ENCODE data around the gene FAM168A. TPM values are rescaled to one million over a fixed set of nuclear protein-coding genes. Genes with fewer than 3 reads are reported as not detected.
A peak's percentile ranks its signal among the peaks of the same experiment; 100 is the strongest.

The FAM168A gene
- total RNA-seq, 4 donors from 2014 or later = 31.1 to 50.8 (median 41.1) TPM

- WGBS = 73% methylated on average over 10 of the region's 10 CpGs
- H3K27me3 ChIP-seq = no peaks in the 10 kb centered on the region
- H3K36me3 ChIP-seq = no peaks in the 10 kb centered on the region
- TF ChIP-seq EP300 (IDR thresholded peaks at IDR 0.05) = no peak
- no peak for TF ChIP-seq POLR2A (IDR thresholded peaks at IDR 0.05; ENCODE audit: low read depth)
- TF ChIP-seq, protein P1, sequence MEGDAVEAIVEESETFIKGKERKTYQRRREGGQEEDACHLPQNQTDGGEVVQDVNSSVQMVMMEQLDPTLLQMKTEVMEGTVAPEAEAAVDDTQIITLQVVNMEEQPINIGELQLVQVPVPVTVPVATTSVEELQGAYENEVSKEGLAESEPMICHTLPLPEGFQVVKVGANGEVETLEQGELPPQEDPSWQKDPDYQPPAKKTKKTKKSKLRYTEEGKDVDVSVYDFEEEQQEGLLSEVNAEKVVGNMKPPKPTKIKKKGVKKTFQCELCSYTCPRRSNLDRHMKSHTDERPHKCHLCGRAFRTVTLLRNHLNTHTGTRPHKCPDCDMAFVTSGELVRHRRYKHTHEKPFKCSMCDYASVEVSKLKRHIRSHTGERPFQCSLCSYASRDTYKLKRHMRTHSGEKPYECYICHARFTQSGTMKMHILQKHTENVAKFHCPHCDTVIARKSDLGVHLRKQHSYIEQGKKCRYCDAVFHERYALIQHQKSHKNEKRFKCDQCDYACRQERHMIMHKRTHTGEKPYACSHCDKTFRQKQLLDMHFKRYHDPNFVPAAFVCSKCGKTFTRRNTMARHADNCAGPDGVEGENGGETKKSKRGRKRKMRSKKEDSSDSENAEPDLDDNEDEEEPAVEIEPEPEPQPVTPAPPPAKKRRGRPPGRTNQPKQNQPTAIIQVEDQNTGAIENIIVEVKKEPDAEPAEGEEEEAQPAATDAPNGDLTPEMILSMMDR (IDR thresholded peaks at IDR 0.05) = no peak
- TF ChIP-seq POLR2AphosphoS5 (IDR thresholded peaks at IDR 0.05) = no peak
- H3K4me1 ChIP-seq = peaks cover 36 to 50% (median 39%) of the 10 kb centered on the region in 4 donors
- DNase-seq (ENCODE audit: extremely low spot score) = no peak
- intact Hi-C loops (cut with DNase I) = no loop called here
- H3K9me3 ChIP-seq = no peaks in the 10 kb centered on the region
- H3K27ac ChIP-seq (replicated peaks in 1 of 4) = no peak overlapping the region
- H3K4me3 ChIP-seq = no peak overlapping the region
Observed at GRCh38 chr11:73379189-73379880, 218.6 kb downstream of the FAM168A start.

- H3K27ac ChIP-seq (replicated peaks in 1 of 4) = peak overlapping the region; percentile 82 to 90 (median 86)
- no peaks in the 10 kb centered on the region for H3K36me3 ChIP-seq
- intact Hi-C loops (cut with DNase I) = no loop called here
- no peaks in the 10 kb centered on the region for H3K27me3 ChIP-seq
- peak overlapping the region; percentile 65 to 81 (median 76) for H3K4me3 ChIP-seq
- no peak for DNase-seq (ENCODE audit: extremely low spot score)
- WGBS = 10% methylated on average over 29 of the region's 56 CpGs
- no peaks in the 10 kb centered on the region for H3K9me3 ChIP-seq
- peak; percentile 18 to 57 for TF ChIP-seq POLR2AphosphoS5 (IDR thresholded peaks at IDR 0.05)
- TF ChIP-seq POLR2A (IDR thresholded peaks at IDR 0.05; ENCODE audit: low read depth) = peak; percentile 27
- TF ChIP-seq EP300 (IDR thresholded peaks at IDR 0.05) = no peak
- peaks cover 27 to 38% (median 29%) of the 10 kb centered on the region in 4 donors for H3K4me1 ChIP-seq
Observed at GRCh38 chr11:73376803-73377629, 220.9 kb downstream of the FAM168A start.

DNA sequence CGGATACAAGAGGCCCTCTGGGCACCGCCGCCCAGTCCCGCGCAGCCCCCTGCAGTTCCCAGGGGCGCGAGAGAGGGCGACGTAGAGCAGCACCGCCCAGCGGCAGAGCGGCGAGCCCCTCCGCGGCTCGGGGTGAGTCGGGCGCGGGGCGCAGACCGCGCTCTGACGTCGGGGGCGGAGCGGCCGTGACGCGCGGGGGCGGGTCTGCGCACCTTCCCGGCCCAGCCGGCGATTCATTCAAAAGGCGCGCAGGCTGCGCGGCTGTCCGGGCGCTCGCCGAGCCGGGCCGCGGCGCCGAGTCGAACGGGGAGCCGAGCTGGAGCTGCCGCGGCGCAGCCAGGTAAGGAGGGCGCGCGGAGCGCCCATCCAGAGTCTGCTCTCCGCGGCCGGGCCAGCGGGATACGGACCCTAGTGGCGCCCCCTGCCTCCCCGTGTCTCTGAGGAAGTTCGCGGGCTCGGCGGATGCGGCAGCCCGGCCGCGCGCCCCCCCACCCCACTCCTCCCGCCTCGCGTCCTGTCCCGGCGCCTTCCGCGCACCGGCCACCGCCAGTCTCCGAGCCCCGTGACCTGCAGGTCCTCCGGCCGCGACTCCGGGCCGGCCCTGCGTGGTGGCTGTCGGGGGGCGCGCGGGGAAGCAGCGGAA is 221.6 kb downstream of the FAM168A start, which contains the start of gene RELT:
Gene RELT (plus strand): TSS at position 240 of the 643 bp plus-strand sequence. CDS start 12,738 bp downstream, outside the sequence.
- intact Hi-C loops (cut with DNase I) = no loop called here
- WGBS = 0% methylated on average over 4 of the region's 96 CpGs
- H3K9me3 ChIP-seq = no peaks in the 10 kb centered on the region
- no peaks in the 10 kb centered on the region for H3K27me3 ChIP-seq
- H3K36me3 ChIP-seq = no peaks in the 10 kb centered on the region
- H3K4me1 ChIP-seq = peaks cover 26 to 37% (median 29%) of the 10 kb centered on the region in 4 donors
- peak within 1 kb of the TSS; percentile 65 to 81 (median 76) for H3K4me3 ChIP-seq
- peak; percentile 96 for DNase-seq (ENCODE audit: extremely low spot score)
- H3K27ac ChIP-seq (replicated peaks in 1 of 4) = peak within 1 kb of the TSS; percentile 82 to 90 (median 86)
- TF ChIP-seq POLR2AphosphoS5 (IDR thresholded peaks at IDR 0.05) (peak; percentile 76 to 87), EP300 (IDR thresholded peaks at IDR 0.05) (no peak), POLR2A (IDR thresholded peaks at IDR 0.05; ENCODE audit: low read depth) (peak; percentile 91)
- TF ChIP-seq, protein P1 (IDR thresholded peaks at IDR 0.05) = peak; percentile 90 to 97 (median 97)

- H3K27ac ChIP-seq (replicated peaks in 1 of 4) = peak overlapping the region; percentile 82 to 90 (median 86)
- 72% methylated on average over 4 of the region's 6 CpGs for WGBS
- H3K36me3 ChIP-seq = no peaks in the 10 kb centered on the region
- DNase-seq (ENCODE audit: extremely low spot score) = no peak
- H3K4me1 ChIP-seq = peaks cover 26 to 37% (median 29%) of the 10 kb centered on the region in 4 donors
- H3K27me3 ChIP-seq = no peaks in the 10 kb centered on the region
- TF ChIP-seq, protein P1 (IDR thresholded peaks at IDR 0.05) = no peak
- TF ChIP-seq POLR2A (IDR thresholded peaks at IDR 0.05; ENCODE audit: low read depth) = no peak
- TF ChIP-seq EP300 (IDR thresholded peaks at IDR 0.05) = no peak
- TF ChIP-seq POLR2AphosphoS5 (IDR thresholded peaks at IDR 0.05) = no peak
- H3K9me3 ChIP-seq = no peaks in the 10 kb centered on the region
- intact Hi-C loops (cut with DNase I) = no loop called here
- H3K4me3 ChIP-seq = peak overlapping the region; percentile 65 to 81 (median 76)
Observed at GRCh38 chr11:73375830-73376159, 222.1 kb downstream of the FAM168A start.

Data from esophagus muscularis mucosa (tissue), 4 donors.